DND-41 (cell line): ENCODE results near the gene IL22RA1.

ENCODE experiments used
- ATAC-seq: fragments of 200-7000 bp; cut with Tn5 transposase; 3 replicates; pipeline ENCODE4 v1.9.1; 2021; ENCODE audit warnings: low read depth; ENCODE audit not compliant: insufficient read depth
- DNase-seq: peaks from one replicate; pipeline ENCODE4 v3.0.0-alpha.2; 2020
- H2AFZ ChIP-seq: 2 replicates; pipeline ENCODE4 v1.6.0; 2012; ENCODE audit warnings: low read depth, low read length
- H3K27ac ChIP-seq: 2 replicates; pipeline ENCODE4 v1.5.1; 2012; ENCODE audit warnings: low read length, inconsistent platforms
- H3K27me3 ChIP-seq: fragments of 200-600 bp; sonication (generic); 2 replicates; pipeline ENCODE4 v1.6.0; 2012; ENCODE audit warnings: low read length, mild to moderate bottlenecking, inconsistent platforms; ENCODE audit not compliant: insufficient read depth, poor library complexity
- H3K36me3 ChIP-seq: 2 replicates; pipeline ENCODE4 v1.5.1; 2012; ENCODE audit warnings: low read length, inconsistent platforms; ENCODE audit not compliant: insufficient read depth
- H3K4me1 ChIP-seq: 2 replicates; pipeline ENCODE4 v1.5.1; 2012; ENCODE audit warnings: mild to moderate bottlenecking, low read length; ENCODE audit not compliant: insufficient read depth
- H3K4me2 ChIP-seq: 2 replicates; pipeline ENCODE4 v1.6.0; 2012; ENCODE audit warnings: mild to moderate bottlenecking, moderate library complexity, low read length, inconsistent platforms; ENCODE audit not compliant: insufficient read depth
- H3K4me3 ChIP-seq, 2 experiments: fragments of 200-600 bp in 1 of 2; shearing (Covaris generic) in 1 of 2; 2 replicates each; pipeline ENCODE4 v1.5.1; 2012 to 2016; ENCODE audit warnings: inconsistent platforms in 2 of 2, low read length in 2 of 2, mild to moderate bottlenecking in 2 of 2, low read depth in 1 of 2, moderate library complexity in 1 of 2
- H3K79me2 ChIP-seq: 2 replicates; pipeline ENCODE4 v1.6.0; 2012; ENCODE audit warnings: low read length, inconsistent platforms; ENCODE audit not compliant: insufficient read depth
- H3K9ac ChIP-seq: 2 replicates; pipeline ENCODE4 v1.6.0; 2012; ENCODE audit warnings: low read depth, mild to moderate bottlenecking, inconsistent platforms, low read length, moderate library complexity
- H3K9me3 ChIP-seq: 2 replicates; pipeline ENCODE4 v1.5.1; 2012; ENCODE audit warnings: low read length, moderate library complexity, mild to moderate bottlenecking, inconsistent platforms; ENCODE audit not compliant: insufficient read depth, severe bottlenecking
- H4K20me1 ChIP-seq: 2 replicates; pipeline ENCODE4 v1.6.0; 2012; ENCODE audit warnings: low read length; ENCODE audit not compliant: insufficient read depth
- CTCF ChIP-seq: IDR thresholded peaks from 2 replicates; pipeline ENCODE4 v1.5.1; 2012; ENCODE audit warnings: borderline replicate concordance, low read length, moderate library complexity, mild to moderate bottlenecking; ENCODE audit not compliant: poor library complexity, severe bottlenecking; ENCODE audit errors: extremely low read depth
- EZH2 ChIP-seq: IDR thresholded peaks from 3 replicates; pipeline ENCODE4 v1.6.1; 2012; ENCODE audit warnings: borderline replicate concordance, low read depth, mild to moderate bottlenecking, moderate library complexity, low read length, inconsistent platforms; ENCODE audit not compliant: severe bottlenecking

The IL22RA1 gene

GRCh38 chr1:24164004-24164403, 21.1 kb upstream of the IL22RA1 start:
- Histone ChIP-seq H3K4me3 (no peak overlapping the region), H4K20me1 (no peaks in the 10 kb centered on the region), H2AFZ (no peak overlapping the region), H3K79me2 (no peaks in the 10 kb centered on the region), H3K9ac (no peak overlapping the region), H3K4me2 (no peak overlapping the region), H3K27ac (no peak overlapping the region), H3K36me3 (no peaks in the 10 kb centered on the region), H3K9me3 (no peaks in the 10 kb centered on the region), H3K4me1 (no peaks in the 10 kb centered on the region), H3K27me3 (peaks cover 25% of the 10 kb centered on the region)
- no peak for ATAC-seq
- DNase-seq = no peak
- TF ChIP-seq CTCF (no peak), EZH2 (no peak)

DNA sequence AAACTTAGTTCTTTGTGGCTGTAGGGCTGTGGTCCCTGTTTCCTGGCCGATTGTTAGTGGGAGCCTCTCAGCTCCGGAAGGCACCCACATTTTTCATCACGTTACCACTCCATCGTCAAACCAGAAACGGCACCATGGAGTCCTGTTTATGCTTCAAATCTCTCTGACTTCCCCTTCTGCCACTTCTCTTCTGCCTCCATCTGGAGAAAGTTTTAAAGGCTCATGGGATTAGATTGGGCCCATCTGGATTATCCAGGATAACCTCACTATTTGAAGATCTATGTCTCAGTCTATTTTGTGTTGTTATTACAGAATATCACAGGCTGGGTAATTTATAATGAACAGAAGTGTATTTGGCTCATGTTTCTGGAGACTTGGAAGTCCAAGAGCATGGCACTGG, 19.3 kb upstream of the IL22RA1 start:
- no peaks in the 10 kb centered on the region for H3K9me3 ChIP-seq
- ATAC-seq (no peak), DNase-seq (no peak)
- H3K27me3 ChIP-seq = peaks cover 25% of the 10 kb centered on the region
- no peaks in the 10 kb centered on the region for H3K36me3 ChIP-seq
- no peaks in the 10 kb centered on the region for H4K20me1 ChIP-seq
- no peaks in the 10 kb centered on the region for H3K4me1 ChIP-seq
- TF ChIP-seq EZH2 (no peak), CTCF (no peak)
- H3K27ac ChIP-seq = no peak overlapping the region
- no peaks in the 10 kb centered on the region for H3K79me2 ChIP-seq
- H3K4me2 ChIP-seq = no peak overlapping the region
- no peak overlapping the region for H3K4me3 ChIP-seq
- H2AFZ ChIP-seq = no peak overlapping the region
- H3K9ac ChIP-seq = no peak overlapping the region

DNA sequence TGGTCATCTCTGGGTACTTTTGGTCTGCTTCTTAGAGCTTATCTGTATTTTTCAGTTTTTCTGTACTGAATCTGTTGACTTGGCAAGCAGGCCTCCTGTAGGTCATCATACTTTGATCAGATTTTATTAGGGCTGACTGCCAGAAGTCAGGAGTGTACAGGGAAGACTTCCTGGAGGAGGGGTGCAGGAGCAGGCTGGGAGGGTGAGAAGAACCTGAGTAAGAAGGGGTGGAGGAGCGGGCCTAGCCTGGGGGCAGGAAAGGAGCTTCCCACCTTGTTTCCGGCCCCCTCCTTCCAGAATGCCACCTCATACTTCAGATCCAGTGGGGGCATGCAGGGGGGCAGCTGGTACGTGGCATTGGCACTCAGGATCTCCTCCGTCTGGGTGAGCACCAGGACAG, 18.3 kb upstream of the IL22RA1 start:
- H2AFZ ChIP-seq = no peak overlapping the region
- H3K4me3 ChIP-seq = no peak overlapping the region
- no peak overlapping the region for H3K4me2 ChIP-seq
- no peak for DNase-seq
- ATAC-seq = no peak
- H3K27me3 ChIP-seq = peaks cover 25% of the 10 kb centered on the region
- H3K9ac ChIP-seq = no peak overlapping the region
- H3K27ac ChIP-seq = no peak overlapping the region
- H4K20me1 ChIP-seq = no peaks in the 10 kb centered on the region
- no peaks in the 10 kb centered on the region for H3K36me3 ChIP-seq
- no peaks in the 10 kb centered on the region for H3K79me2 ChIP-seq
- no peaks in the 10 kb centered on the region for H3K9me3 ChIP-seq
- TF ChIP-seq CTCF (no peak), EZH2 (no peak)
- H3K4me1 ChIP-seq = no peaks in the 10 kb centered on the region

- TF ChIP-seq CTCF (no peak), EZH2 (no peak)
- peaks cover 19% of the 10 kb centered on the region for H3K27me3 ChIP-seq
- no peak for ATAC-seq
Observed at GRCh38 chr1:24159366-24159765, 16.4 kb upstream of the IL22RA1 start.

More at GRCh38 chr1:24159366-24159765, 16.4 kb upstream of the IL22RA1 start:
- Histone ChIP-seq H3K9ac (no peak overlapping the region), H3K79me2 (no peaks in the 10 kb centered on the region), H3K4me3 (no peak overlapping the region), H3K4me1 (no peaks in the 10 kb centered on the region), H3K27ac (no peak overlapping the region), H3K4me2 (no peak overlapping the region), H3K36me3 (no peaks in the 10 kb centered on the region), H3K9me3 (no peaks in the 10 kb centered on the region), H4K20me1 (no peaks in the 10 kb centered on the region), H2AFZ (no peak overlapping the region)
- no peak for DNase-seq
